OCI-LY7 (cell line): ENCODE data around the gene ACKR4. TPM values are rescaled to one million over a fixed set of nuclear protein-coding genes. Genes with fewer than 3 reads are reported as not detected.

Experiments used
- BruUV-seq: library from RNA; stranded (reverse); fragments of 400-500 nt; replicated peaks from 2 replicates; lab custom pipeline; 2021; lab: Mats Ljungman, UMichigan
- CTCF ChIA-PET: fragments of 300-600 bp; sonication (Branson Sonifier 250); formaldehyde crosslinking; loops from one replicate; lab custom pipeline; 2022; ENCODE audit warnings: antibody characterized with exemption; ENCODE audit not compliant: unreplicated experiment; lab: Charles Lee
- POLR2A ChIA-PET: fragments of 300-600 bp; sonication (Branson Sonifier 250); formaldehyde crosslinking; loops from one replicate; lab custom pipeline; 2022; ENCODE audit warnings: antibody characterized with exemption; lab: Charles Lee
- DNase-seq: peaks from one replicate; pipeline ENCODE4 v3.0.0-alpha.2; 2015; ENCODE audit warnings: low spot score
- H2AFZ ChIP-seq: fragments of 200-600 bp; sonication (generic), shearing (Covaris generic); 2 replicates; pipeline ENCODE4 v1.6.1; 2014; ENCODE audit warnings: mild to moderate bottlenecking, antibody characterized with exemption, low read length, moderate library complexity
- H3K27ac ChIP-seq: fragments of 200-600 bp; sonication (generic); 2 replicates; pipeline ENCODE4 v1.5.1; 2014; ENCODE audit warnings: mixed run types, low read depth, mild to moderate bottlenecking, moderate library complexity, low read length, inconsistent platforms; ENCODE audit not compliant: poor library complexity, severe bottlenecking
- H3K36me3 ChIP-seq: fragments of 200-600 bp; sonication (generic); 2 replicates; pipeline ENCODE4 v1.6.1; 2014; ENCODE audit warnings: mild to moderate bottlenecking, antibody characterized with exemption, low read length, moderate library complexity, mixed read lengths; ENCODE audit not compliant: insufficient read depth
- H3K4me1 ChIP-seq: fragments of 200-600 bp; sonication (generic); 2 replicates; pipeline ENCODE4 v1.5.1; 2014; ENCODE audit warnings: mild to moderate bottlenecking, low read length; ENCODE audit not compliant: insufficient read depth, poor library complexity, severe bottlenecking
- H3K4me2 ChIP-seq: fragments of 200-600 bp; sonication (generic); 2 replicates; pipeline ENCODE4 v1.6.1; 2014; ENCODE audit warnings: mild to moderate bottlenecking, low read length
- H3K4me3 ChIP-seq: fragments of 200-600 bp; sonication (generic); 2 replicates; pipeline ENCODE4 v1.5.1; 2014; ENCODE audit warnings: mild to moderate bottlenecking, low read depth, low read length; ENCODE audit not compliant: poor library complexity, severe bottlenecking
- H3K79me2 ChIP-seq: fragments of 200-600 bp; sonication (generic); 2 replicates; pipeline ENCODE4 v1.6.1; 2016; ENCODE audit warnings: low read depth, mild to moderate bottlenecking, low read length, moderate library complexity, mixed read lengths; ENCODE audit not compliant: insufficient read depth
- H3K9me2 ChIP-seq: fragments of 200-600 bp; sonication (generic); 2 replicates; pipeline ENCODE4 v1.6.1; 2016; ENCODE audit warnings: mild to moderate bottlenecking, low read length, mixed read lengths; ENCODE audit not compliant: insufficient read depth
- H3K9me3 ChIP-seq: fragments of 200-600 bp; sonication (generic); 2 replicates; pipeline ENCODE4 v1.6.1; 2014; ENCODE audit warnings: mild to moderate bottlenecking, mixed run types, low read length, mixed read lengths
- H4K20me1 ChIP-seq: fragments of 200-600 bp; sonication (generic); 2 replicates; pipeline ENCODE4 v1.6.1; 2014; ENCODE audit warnings: mild to moderate bottlenecking, antibody characterized with exemption, low read length, moderate library complexity, mixed read lengths; ENCODE audit not compliant: insufficient read depth
- CTCF ChIP-seq: fragments of 200-600 bp; sonication (generic); conservative IDR thresholded peaks from 2 replicates; pipeline ENCODE4 v1.5.1; 2014; ENCODE audit warnings: mild to moderate bottlenecking, antibody characterized with exemption, low read length, moderate library complexity, mixed read lengths
- EZH2phosphoT487 ChIP-seq: fragments of 200-600 bp; sonication (generic); IDR thresholded peaks from 2 replicates; pipeline ENCODE4 v1.6.1; 2018; ENCODE audit warnings: low read depth, borderline replicate concordance, mild to moderate bottlenecking, mixed run types, antibody characterized with exemption, low read length, moderate library complexity, mixed read lengths
- intact Hi-C: fragments of 100-400 bp; cut with micrococcal nuclease; formaldehyde crosslinking; loops from one replicate; pipeline ENCODE4 v1.10.0; 2022; ENCODE audit not compliant: unreplicated experiment
- total RNA-seq, 2 experiments: library from RNA; depleted of rRNA in 1 of 2; stranded (reverse); fragments of >200 nt in 1 of 2; shearing (Covaris generic) in 1 of 2; gene quantifications; 2 replicates each; pipeline ENCODE4 v1.2.3, GENCODE V29; 2014 to 2022

Gene ACKR4
- total RNA-seq, 2 experiments from 2014 or later, result 2.4 to 2.5 TPM

- Histone ChIP-seq H2AFZ (no peak overlapping the region), H3K4me1 (peaks cover 40% of the 10 kb centered on the region), H3K4me2 (no peak overlapping the region), H3K4me3 (no peak overlapping the region), H3K9me2 (no peaks in the 10 kb centered on the region), H3K9me3 (no peaks in the 10 kb centered on the region), H3K79me2 (peaks cover 7% of the 10 kb centered on the region; the same call in 1 of the 2 replicates), H3K27ac (no peak overlapping the region), H3K36me3 (peaks cover 8% of the 10 kb centered on the region), H4K20me1 (no peaks in the 10 kb centered on the region)
- no peak for DNase-seq
- CTCF ChIA-PET, result no interaction called here
- TF ChIP-seq EZH2phosphoT487 (no peak), CTCF (no peak)
- intact Hi-C loops, result no loop called here
- no TSS peak for BruUV-seq
- POLR2A ChIA-PET, result interaction anchor here (0.6 to 3.1 kb wide), 6 partner anchors 31 to 203 kb away, joined by 3 to 9 read pairs (median 3); no protein-coding TSS in a partner anchor
Measured at GRCh38 chr3:132593947-132594323, 3.1 kb upstream of the ACKR4 start.

- intact Hi-C loops, result no loop called here
- Histone ChIP-seq H3K9me2 (no peaks in the 10 kb centered on the region), H3K4me2 (no peak overlapping the region; the same call in 1 of the 2 replicates), H3K79me2 (peaks cover 10% of the 10 kb centered on the region; the same call in 1 of the 2 replicates), H4K20me1 (no peaks in the 10 kb centered on the region), H2AFZ (peak overlapping the region; percentile 2; the same call in 1 of the 2 replicates), H3K4me1 (peaks cover 40% of the 10 kb centered on the region), H3K9me3 (no peaks in the 10 kb centered on the region), H3K36me3 (peaks cover 8% of the 10 kb centered on the region), H3K4me3 (no peak overlapping the region), H3K27ac (peak overlapping the region; percentile 31)
- POLR2A ChIA-PET, result interaction anchor here (0.6 to 3.1 kb wide), 8 partner anchors 29 to 1174 kb away, joined by 3 to 9 read pairs (median 3); no protein-coding TSS in a partner anchor
- BruUV-seq, result no TSS peak
- CTCF ChIA-PET, result no interaction called here
- DNase-seq, result no peak
- no peak for TF ChIP-seq EZH2phosphoT487
- no peak for TF ChIP-seq CTCF
Measured at GRCh38 chr3:132594498-132594897, 2.6 kb upstream of the ACKR4 start.

GRCh38 chr3:132595014-132595413, 2.1 kb upstream of the ACKR4 start:
- Histone ChIP-seq H3K4me1 (peaks cover 40% of the 10 kb centered on the region), H3K27ac (peak overlapping the region; percentile 31), H3K4me2 (peak overlapping the region; percentile 40), H3K4me3 (no peak overlapping the region), H3K9me3 (no peaks in the 10 kb centered on the region), H4K20me1 (no peaks in the 10 kb centered on the region), H3K36me3 (peaks cover 8% of the 10 kb centered on the region), H3K9me2 (no peaks in the 10 kb centered on the region), H3K79me2 (peaks cover 11% of the 10 kb centered on the region; the same call in 1 of the 2 replicates), H2AFZ (peak overlapping the region; percentile 2; the same call in 1 of the 2 replicates)
- ChIA-PET CTCF (no interaction called here), POLR2A (interaction anchor here (0.7 to 3.1 kb wide), 5 partner anchors 28 to 1174 kb away, joined by 3 to 9 read pairs (median 3); no protein-coding TSS in a partner anchor)
- no peak for TF ChIP-seq EZH2phosphoT487
- no TSS peak for BruUV-seq
- peak; percentile 41 for DNase-seq
- intact Hi-C loops, result no loop called here
